ENCODE data around the gene ZER1. TPM values are rescaled to one million over a fixed set of nuclear protein-coding genes. Genes with fewer than 3 reads are reported as not detected.
"Not testable (repeated sequence)": the region's sequence is repeated elsewhere in the genome, so short reads cannot be mapped to it uniquely, and the experiment has no call there.

Gene ZER1
- total RNA-seq, 3 donors from 2014 or later, result 10.9 to 14.9 (median 14.5) TPM

DNA sequence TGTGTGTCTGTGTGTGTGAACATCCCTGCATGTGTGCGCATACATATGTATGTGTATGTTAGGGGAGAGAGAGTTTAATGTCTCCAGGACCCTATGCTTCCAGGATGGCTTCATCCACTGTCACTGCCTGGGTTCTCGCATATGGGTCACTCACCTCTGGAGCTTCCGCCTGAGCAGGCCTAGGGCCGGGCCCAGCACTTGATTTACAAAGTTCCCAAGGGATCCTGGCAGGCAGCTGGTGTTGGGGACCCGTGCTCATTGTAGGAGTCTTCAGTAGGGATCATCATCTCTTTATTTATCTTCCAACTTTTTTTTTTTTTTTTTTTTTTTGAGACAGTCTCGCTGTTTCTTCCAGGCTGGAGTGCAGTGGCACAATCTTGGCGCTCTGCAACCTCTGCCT, 28.3 kb upstream of the ZER1 start:
- Mint-ChIP-seq H3K4me3 (no peak overlapping the region), H3K36me3 (ENCODE audit: insufficient read depth) (peaks cover 22% of the 10 kb centered on the region), H3K4me1 (ENCODE audit: low read depth) (no peaks in the 10 kb centered on the region), H3K9me3 (no peaks in the 10 kb centered on the region), H3K27me3 (ENCODE audit: low read depth) (no peaks in the 10 kb centered on the region)
- ATAC-seq, result no peak
- DNase-seq, result no peak

DNA sequence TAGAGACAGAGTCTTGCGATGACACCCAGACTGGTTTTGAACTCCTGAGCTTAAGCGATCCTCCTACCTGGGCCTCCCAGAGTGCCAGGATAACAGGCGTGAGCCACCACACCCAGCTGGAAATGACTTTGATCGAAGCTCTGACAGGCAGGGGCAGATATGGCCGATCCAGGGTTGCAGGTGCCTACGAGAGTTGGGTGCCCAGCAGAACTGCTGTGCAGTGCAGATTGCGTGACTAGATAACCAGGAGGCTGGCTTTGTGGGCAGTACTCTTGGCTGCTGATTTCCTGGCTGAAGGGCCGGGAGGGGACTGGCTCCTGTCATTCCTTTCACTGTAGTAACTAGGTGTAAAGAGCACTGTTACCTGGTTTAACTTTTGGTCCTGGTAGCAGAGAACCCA, 27.2 kb upstream of the ZER1 start:
- no peak for ATAC-seq
- H3K4me3 Mint-ChIP-seq, result no peak overlapping the region

DNA sequence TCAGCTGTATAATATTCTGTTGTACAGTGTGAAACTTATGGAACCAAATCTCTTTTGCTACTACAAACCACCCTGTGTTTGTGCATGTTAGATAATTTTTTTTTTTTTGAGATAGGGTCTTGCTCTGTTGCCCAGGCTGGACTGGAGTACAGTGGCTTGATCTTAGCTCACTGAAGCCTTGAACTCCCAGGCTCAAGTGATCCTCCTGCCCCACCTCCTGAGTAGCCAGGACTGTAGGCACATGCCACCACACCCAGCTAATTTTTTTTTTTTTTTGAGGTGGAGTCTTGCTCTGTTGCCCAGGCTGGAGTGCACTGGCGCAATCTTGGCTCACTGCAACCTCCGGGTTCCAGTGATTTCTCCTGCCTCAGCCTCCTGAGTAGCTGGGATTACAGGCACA, 23.2 kb upstream of the ZER1 start:
- DNase-seq; H3K9me3 Mint-ChIP-seq; H3K27me3 Mint-ChIP-seq (ENCODE audit: low read depth); H3K4me1 Mint-ChIP-seq (ENCODE audit: low read depth); ATAC-seq; H3K4me3 Mint-ChIP-seq: not testable (repeated sequence)
- H3K36me3 Mint-ChIP-seq (ENCODE audit: insufficient read depth), result peaks cover 13% of the 10 kb centered on the region

More for the DNA sequence above, 27.2 kb upstream of the ZER1 start:
- DNase-seq, result no peak
- Mint-ChIP-seq H3K9me3 (no peaks in the 10 kb centered on the region), H3K36me3 (ENCODE audit: insufficient read depth) (peaks cover 20% of the 10 kb centered on the region), H3K27me3 (ENCODE audit: low read depth) (no peaks in the 10 kb centered on the region), H3K4me1 (ENCODE audit: low read depth) (peaks cover under 1% of the 10 kb centered on the region)

- H3K4me1 Mint-ChIP-seq (ENCODE audit: low read depth), result peaks cover 13% of the 10 kb centered on the region
- ATAC-seq (no peak), DNase-seq (no peak)
- H3K9me3 Mint-ChIP-seq, result no peaks in the 10 kb centered on the region
- H3K36me3 Mint-ChIP-seq (ENCODE audit: insufficient read depth), result peaks cover 12% of the 10 kb centered on the region
- no peak overlapping the region for H3K4me3 Mint-ChIP-seq
- no peaks in the 10 kb centered on the region for H3K27me3 Mint-ChIP-seq (ENCODE audit: low read depth)
Measured at GRCh38 chr9:128792978-128793686, 21.4 kb upstream of the ZER1 start.

GRCh38 chr9:128792134-128792533, 20.4 kb upstream of the ZER1 start:
- Mint-ChIP-seq H3K9me3 (no peaks in the 10 kb centered on the region), H3K4me1 (ENCODE audit: low read depth) (peaks cover 15% of the 10 kb centered on the region), H3K4me3 (no peak overlapping the region), H3K27me3 (ENCODE audit: low read depth) (no peaks in the 10 kb centered on the region), H3K36me3 (ENCODE audit: insufficient read depth) (peaks cover 9% of the 10 kb centered on the region)
- no peak for DNase-seq
- no peak for ATAC-seq

- DNase-seq, result no peak
- no peaks in the 10 kb centered on the region for H3K27me3 Mint-ChIP-seq (ENCODE audit: low read depth)
- H3K4me3 Mint-ChIP-seq, result no peak overlapping the region
- peaks cover 8% of the 10 kb centered on the region for H3K36me3 Mint-ChIP-seq (ENCODE audit: insufficient read depth)
- H3K4me1 Mint-ChIP-seq (ENCODE audit: low read depth), result peaks cover 18% of the 10 kb centered on the region
- no peak for ATAC-seq
- no peaks in the 10 kb centered on the region for H3K9me3 Mint-ChIP-seq
Measured at GRCh38 chr9:128790536-128790935, 18.8 kb upstream of the ZER1 start.

DNA sequence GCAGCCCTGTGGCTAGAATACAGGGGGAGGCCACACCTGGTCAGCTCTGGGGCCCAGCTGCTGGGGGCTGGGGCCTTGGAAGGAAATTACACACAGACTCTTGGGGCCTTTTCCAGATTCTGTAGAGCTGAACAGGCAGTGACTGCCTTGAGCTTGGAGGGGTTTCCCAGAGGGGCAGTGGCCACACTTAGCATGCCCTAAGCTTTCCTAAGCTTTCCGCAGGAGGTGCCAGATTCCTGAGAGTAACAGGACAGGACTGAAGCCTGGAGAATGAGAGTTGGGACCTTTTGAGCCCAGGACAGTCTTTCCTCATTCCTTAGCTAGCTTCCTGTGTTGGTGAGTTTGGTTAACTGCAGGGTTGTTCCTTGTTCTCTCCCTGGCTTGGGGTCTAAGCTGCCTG, 16.7 kb upstream of the ZER1 start:
- Mint-ChIP-seq H3K4me1 (ENCODE audit: low read depth) (peaks cover 20% of the 10 kb centered on the region), H3K4me3 (peak overlapping the region; percentile 92), H3K9me3 (no peaks in the 10 kb centered on the region), H3K27me3 (ENCODE audit: low read depth) (no peaks in the 10 kb centered on the region), H3K36me3 (ENCODE audit: insufficient read depth) (peaks cover 8% of the 10 kb centered on the region)
- DNase-seq, result no peak
- ATAC-seq, result no peak

- peak overlapping the region; percentile 92 for H3K4me3 Mint-ChIP-seq
- peak; percentile 4 to 5 for ATAC-seq
Measured at GRCh38 chr9:128787659-128788058, 15.9 kb upstream of the ZER1 start.

GRCh38 chr9:128786681-128787601, 15.2 kb upstream of the ZER1 start, which contains the start of gene TBC1D13:
TSS of gene TBC1D13 (plus strand) at chr9:128787253. CDS start at chr9:128787354, 101 bp downstream.
- Mint-ChIP-seq H3K4me1 (ENCODE audit: low read depth) (peaks cover 18% of the 10 kb centered on the region), H3K9me3 (no peaks in the 10 kb centered on the region), H3K27me3 (ENCODE audit: low read depth) (no peaks in the 10 kb centered on the region), H3K36me3 (ENCODE audit: insufficient read depth) (peaks cover 5% of the 10 kb centered on the region), H3K4me3 (peak within 1 kb of the TSS; percentile 92)
- DNase-seq (peak; percentile 86), ATAC-seq (peak; percentile 99)

More at GRCh38 chr9:128787659-128788058, 15.9 kb upstream of the ZER1 start:
- H3K9me3 Mint-ChIP-seq, result no peaks in the 10 kb centered on the region
- no peaks in the 10 kb centered on the region for H3K27me3 Mint-ChIP-seq (ENCODE audit: low read depth)
- peaks cover 18% of the 10 kb centered on the region for H3K4me1 Mint-ChIP-seq (ENCODE audit: low read depth)
- DNase-seq, result no peak
- H3K36me3 Mint-ChIP-seq (ENCODE audit: insufficient read depth), result peaks cover 5% of the 10 kb centered on the region

DNA sequence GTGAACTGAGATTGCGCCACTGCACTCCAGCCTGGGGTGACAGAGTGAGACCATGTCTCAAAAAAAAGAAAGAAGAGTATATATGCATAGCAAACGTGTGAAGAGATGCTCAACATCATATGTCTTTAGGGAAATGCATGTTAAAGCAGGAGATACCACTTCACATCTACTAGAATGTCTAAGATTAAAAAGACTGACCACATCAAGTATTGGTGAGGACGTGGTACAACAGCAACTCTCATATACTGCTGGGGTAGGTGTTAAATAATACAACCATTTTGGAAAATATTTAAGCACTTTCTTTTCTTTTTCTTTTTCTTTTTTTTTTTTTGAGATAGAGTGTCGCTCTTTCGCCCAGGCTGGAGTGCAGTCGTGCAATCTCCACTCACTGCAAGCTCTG, 13.7 kb upstream of the ZER1 start:
- H3K36me3 Mint-ChIP-seq (ENCODE audit: insufficient read depth), result peaks cover 2% of the 10 kb centered on the region
- DNase-seq (no peak), ATAC-seq (no peak)
- H3K9me3 Mint-ChIP-seq, result peaks cover 4% of the 10 kb centered on the region
- no peak overlapping the region for H3K4me3 Mint-ChIP-seq
- no peaks in the 10 kb centered on the region for H3K27me3 Mint-ChIP-seq (ENCODE audit: low read depth)
- peaks cover 17% of the 10 kb centered on the region for H3K4me1 Mint-ChIP-seq (ENCODE audit: low read depth)

DNA sequence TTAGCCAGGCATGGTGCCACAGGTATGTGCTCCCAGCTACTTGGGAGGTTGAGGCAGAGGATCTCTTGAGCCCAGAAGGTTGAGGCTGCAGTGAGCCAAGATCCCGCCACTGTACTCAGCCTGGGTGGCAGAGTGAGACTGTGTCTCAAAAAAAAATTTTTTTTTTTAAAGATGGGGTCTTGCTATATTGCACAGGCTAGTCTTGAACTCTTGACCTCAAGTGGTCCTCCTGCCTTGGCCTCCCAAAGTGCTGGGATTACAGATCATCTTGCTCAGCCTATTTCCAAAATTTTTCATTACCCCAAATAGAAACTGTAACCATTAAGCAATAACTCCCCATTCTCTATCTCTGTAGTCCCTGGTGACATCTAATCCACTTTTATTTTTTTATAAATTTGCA, 10.9 kb upstream of the ZER1 start:
- H3K4me3 Mint-ChIP-seq, result no peak overlapping the region
- peaks cover 4% of the 10 kb centered on the region for H3K9me3 Mint-ChIP-seq

GRCh38 chr9:128781187-128782070, 9.7 kb upstream of the ZER1 start:
- Mint-ChIP-seq H3K27me3 (ENCODE audit: low read depth) (no peaks in the 10 kb centered on the region), H3K4me1 (ENCODE audit: low read depth) (peaks cover 3% of the 10 kb centered on the region), H3K36me3 (ENCODE audit: insufficient read depth) (no peaks in the 10 kb centered on the region), H3K9me3 (peaks cover 4% of the 10 kb centered on the region), H3K4me3 (no peak overlapping the region)
- ATAC-seq, result no peak
- no peak for DNase-seq

More for the DNA sequence above, 10.9 kb upstream of the ZER1 start:
- ATAC-seq (no peak), DNase-seq (no peak)
- H3K36me3 Mint-ChIP-seq (ENCODE audit: insufficient read depth), result no peaks in the 10 kb centered on the region
- peaks cover 6% of the 10 kb centered on the region for H3K4me1 Mint-ChIP-seq (ENCODE audit: low read depth)
- no peaks in the 10 kb centered on the region for H3K27me3 Mint-ChIP-seq (ENCODE audit: low read depth)

DNA sequence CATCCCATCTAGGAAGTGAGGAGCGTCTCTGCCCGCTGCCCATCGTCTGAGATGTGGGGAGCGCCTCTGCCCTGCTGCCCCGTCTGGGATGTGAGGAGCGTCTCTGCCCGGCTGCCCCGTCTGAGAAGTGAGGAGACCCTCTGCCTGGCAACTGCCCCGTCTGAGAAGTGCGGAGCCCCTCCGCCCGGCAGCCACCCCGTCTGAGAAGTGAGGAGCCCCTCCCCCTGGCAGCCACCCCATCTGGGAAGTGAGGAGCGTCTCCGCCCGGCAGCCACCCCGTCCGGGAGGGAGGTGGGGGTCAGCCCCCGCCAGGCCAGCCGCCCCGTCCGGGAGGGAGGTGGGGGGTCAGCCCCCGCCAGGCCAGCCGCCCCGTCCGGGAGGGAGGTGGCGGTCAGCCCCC, 8.4 kb upstream of the ZER1 start:
- not testable (repeated sequence) for H3K27me3 Mint-ChIP-seq (ENCODE audit: low read depth); DNase-seq; H3K9me3 Mint-ChIP-seq; H3K4me3 Mint-ChIP-seq; ATAC-seq; H3K36me3 Mint-ChIP-seq (ENCODE audit: insufficient read depth); H3K4me1 Mint-ChIP-seq (ENCODE audit: low read depth)

GRCh38 chr9:128774804-128775203, 3.1 kb upstream of the ZER1 start:
- H3K4me3 Mint-ChIP-seq, result no peak overlapping the region
- H3K9me3 Mint-ChIP-seq, result no peaks in the 10 kb centered on the region
- DNase-seq (no peak), ATAC-seq (no peak)
- no peaks in the 10 kb centered on the region for H3K27me3 Mint-ChIP-seq (ENCODE audit: low read depth)
- peaks cover 17% of the 10 kb centered on the region for H3K4me1 Mint-ChIP-seq (ENCODE audit: low read depth)
- H3K36me3 Mint-ChIP-seq (ENCODE audit: insufficient read depth), result peaks cover 2% of the 10 kb centered on the region

Measured in activated T-cell treated with anti-CD3 and anti-CD28 coated beads, Interleukin-2, amount 50 U/mL, for 4 hours (primary cell).